SK-N-MC (cell line): Measurements from ENCODE around the gene SLC46A1.

Experiments
- EZH2 ChIP-seq: fragments of 200-600 bp; sonication (generic); IDR thresholded peaks from one replicate; pipeline ENCODE4 v1.6.1; 2017; ENCODE audit warnings: antibody characterized with exemption
- FOXP2 ChIP-seq: optimal IDR thresholded peaks from 2 replicates; pipeline ENCODE3; 2011; ENCODE audit warnings: mild to moderate bottlenecking, moderate library complexity; ENCODE audit not compliant: insufficient read depth; ENCODE audit errors: extremely low read length, control extremely low read depth
- POLR2AphosphoS5 ChIP-seq: IDR thresholded peaks from 2 replicates; pipeline ENCODE4 v1.6.1; 2012; ENCODE audit warnings: mild to moderate bottlenecking, low read depth, low read length, borderline replicate concordance

DNA sequence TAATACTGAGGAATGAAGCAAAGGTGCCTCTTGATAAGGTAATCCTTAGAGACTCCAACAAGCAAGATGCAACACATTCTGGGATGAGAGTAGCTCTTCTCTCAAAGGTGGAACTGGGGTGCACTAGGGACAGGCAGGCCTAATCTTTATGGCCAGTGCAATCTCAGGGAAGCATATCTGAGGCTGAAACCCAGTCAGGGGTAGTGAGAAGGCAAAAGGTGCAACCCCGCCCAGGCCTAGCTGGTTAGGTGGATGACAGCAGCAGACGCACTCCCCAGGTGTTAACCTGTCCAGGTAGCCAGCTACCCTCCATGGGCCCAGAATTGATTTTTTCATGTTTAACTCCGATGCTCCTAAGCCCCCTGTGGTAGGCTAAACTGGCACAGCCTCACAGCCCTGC is 9.9 kb upstream of the SLC46A1 start:
- no peak for TF ChIP-seq EZH2
- no peak for TF ChIP-seq POLR2AphosphoS5
- no peak for TF ChIP-seq FOXP2
